Endometrial microvascular endothelial cells (primary cell): Measurements from ENCODE around the gene MAP3K19. TPM values are rescaled to one million over a fixed set of nuclear protein-coding genes. Genes with fewer than 3 reads are reported as not detected.

ENCODE experiments used
- total RNA-seq: library from RNA; depleted of rRNA; stranded (reverse); fragments of >200 nt; gene quantifications from one replicate; pipeline ENCODE4 v1.2.3, GENCODE V29; 2015; ENCODE audit errors: inconsistent ontology term

MAP3K19 gene
- total RNA-seq, 1 donor from 2014 or later = not detected

Other genes starting within 250 kb of the MAP3K19 start
- not detected for gene ACMSD, start 208.8 kb downstream of the MAP3K19 start, total RNA-seq
- gene CCNT2, start 128.6 kb downstream of the MAP3K19 start, total RNA-seq = 13.7 TPM
- gene RAB3GAP1, start 4.8 kb upstream of the MAP3K19 start, total RNA-seq = 36.6 TPM